Measurements from ENCODE around the gene GP1BA.

GP1BA gene

DNA sequence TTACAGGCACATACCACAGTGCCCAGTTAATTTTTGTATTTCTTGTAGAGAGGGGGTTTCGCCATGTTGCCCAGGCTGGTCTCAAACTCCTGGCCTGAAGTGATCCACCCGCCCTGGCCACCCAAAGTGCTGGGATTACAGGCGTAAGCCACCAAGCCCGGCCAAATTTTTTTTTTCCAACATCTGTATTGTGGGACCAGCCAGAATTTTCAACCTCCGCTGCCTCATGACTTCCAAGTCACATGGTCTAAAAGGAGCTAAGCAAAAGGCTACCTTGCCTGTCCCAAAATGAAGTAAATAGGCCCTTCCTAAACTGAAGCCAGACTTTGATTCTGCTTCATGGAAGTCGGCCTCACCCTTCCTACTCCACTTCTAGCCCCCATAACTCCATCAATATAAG, 39.7 kb downstream of the GP1BA start (continued):
- no peak for TF ChIP-seq ZEB2 (tag by site-specific recombination; IDR thresholded peaks at IDR 0.05)
- TF ChIP-seq MEIS1 (CRISPR knock-in tag; IDR thresholded peaks at IDR 0.05; ENCODE audit: borderline replicate concordance) = no peak

DNA sequence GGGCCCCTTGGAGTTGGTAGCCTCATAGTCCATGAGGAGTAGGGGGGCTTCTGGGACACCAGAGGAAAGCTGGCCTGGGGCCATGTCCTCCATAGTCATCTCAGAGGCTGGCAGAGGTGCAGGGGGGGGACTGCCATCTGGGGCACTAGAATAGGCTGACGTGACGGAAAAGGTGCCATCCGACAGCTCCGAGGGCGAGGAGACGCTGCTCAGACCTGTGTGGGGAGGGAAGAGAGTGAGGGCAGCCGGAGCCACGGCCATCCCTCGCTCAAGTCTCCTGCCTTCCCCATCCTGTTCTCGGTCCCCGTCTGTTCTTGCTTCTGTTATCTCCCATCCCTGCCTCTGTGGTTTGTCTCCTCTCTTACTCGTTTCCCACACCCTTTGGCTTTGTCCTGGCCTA, 40.2 kb downstream of the GP1BA start:
- H3K4me1 ChIP-seq (ENCODE audit: control insufficient read depth, insufficient read depth, low read length) = peaks cover 10% of the 10 kb centered on the region
- no peak for TF ChIP-seq ZNF792 (tag by site-specific recombination; IDR thresholded peaks at IDR 0.05)
- no peak for TF ChIP-seq OVOL3 (tag by site-specific recombination; IDR thresholded peaks at IDR 0.05)
- TF ChIP-seq, protein P1, sequence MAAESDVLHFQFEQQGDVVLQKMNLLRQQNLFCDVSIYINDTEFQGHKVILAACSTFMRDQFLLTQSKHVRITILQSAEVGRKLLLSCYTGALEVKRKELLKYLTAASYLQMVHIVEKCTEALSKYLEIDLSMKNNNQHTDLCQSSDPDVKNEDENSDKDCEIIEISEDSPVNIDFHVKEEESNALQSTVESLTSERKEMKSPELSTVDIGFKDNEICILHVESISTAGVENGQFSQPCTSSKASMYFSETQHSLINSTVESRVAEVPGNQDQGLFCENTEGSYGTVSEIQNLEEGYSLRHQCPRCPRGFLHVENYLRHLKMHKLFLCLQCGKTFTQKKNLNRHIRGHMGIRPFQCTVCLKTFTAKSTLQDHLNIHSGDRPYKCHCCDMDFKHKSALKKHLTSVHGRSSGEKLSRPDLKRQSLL (tag by site-specific recombination; IDR thresholded peaks at IDR 0.05) = no peak
- TF ChIP-seq, protein P2, sequence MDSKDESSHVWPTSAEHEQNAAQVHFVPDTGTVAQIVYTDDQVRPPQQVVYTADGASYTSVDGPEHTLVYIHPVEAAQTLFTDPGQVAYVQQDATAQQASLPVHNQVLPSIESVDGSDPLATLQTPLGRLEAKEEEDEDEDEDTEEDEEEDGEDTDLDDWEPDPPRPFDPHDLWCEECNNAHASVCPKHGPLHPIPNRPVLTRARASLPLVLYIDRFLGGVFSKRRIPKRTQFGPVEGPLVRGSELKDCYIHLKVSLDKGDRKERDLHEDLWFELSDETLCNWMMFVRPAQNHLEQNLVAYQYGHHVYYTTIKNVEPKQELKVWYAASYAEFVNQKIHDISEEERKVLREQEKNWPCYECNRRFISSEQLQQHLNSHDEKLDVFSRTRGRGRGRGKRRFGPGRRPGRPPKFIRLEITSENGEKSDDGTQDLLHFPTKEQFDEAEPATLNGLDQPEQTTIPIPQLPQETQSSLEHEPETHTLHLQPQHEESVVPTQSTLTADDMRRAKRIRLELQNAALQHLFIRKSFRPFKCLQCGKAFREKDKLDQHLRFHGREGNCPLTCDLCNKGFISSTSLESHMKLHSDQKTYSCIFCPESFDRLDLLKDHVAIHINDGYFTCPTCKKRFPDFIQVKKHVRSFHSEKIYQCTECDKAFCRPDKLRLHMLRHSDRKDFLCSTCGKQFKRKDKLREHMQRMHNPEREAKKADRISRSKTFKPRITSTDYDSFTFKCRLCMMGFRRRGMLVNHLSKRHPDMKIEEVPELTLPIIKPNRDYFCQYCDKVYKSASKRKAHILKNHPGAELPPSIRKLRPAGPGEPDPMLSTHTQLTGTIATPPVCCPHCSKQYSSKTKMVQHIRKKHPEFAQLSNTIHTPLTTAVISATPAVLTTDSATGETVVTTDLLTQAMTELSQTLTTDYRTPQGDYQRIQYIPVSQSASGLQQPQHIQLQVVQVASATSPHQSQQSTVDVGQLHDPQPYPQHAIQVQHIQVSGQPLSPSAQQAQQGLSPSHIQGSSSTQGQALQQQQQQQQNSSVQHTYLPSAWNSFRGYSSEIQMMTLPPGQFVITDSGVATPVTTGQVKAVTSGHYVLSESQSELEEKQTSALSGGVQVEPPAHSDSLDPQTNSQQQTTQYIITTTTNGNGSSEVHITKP (tag by site-specific recombination; IDR thresholded peaks at IDR 0.05) = no peak
- no peak for TF ChIP-seq ZNF2 (tag by site-specific recombination; IDR thresholded peaks at IDR 0.05)
- no peak for TF ChIP-seq ZNF521 (tag by site-specific recombination; IDR thresholded peaks at IDR 0.05)
- TF ChIP-seq ZNF48 (tag by site-specific recombination; IDR thresholded peaks at IDR 0.05) = no peak
- TF ChIP-seq ZNF133 (tag by site-specific recombination; IDR thresholded peaks at IDR 0.05) = no peak
- no peak for TF ChIP-seq ZNF768 (tag by site-specific recombination; IDR thresholded peaks at IDR 0.05)
- TF ChIP-seq HOXD13 (CRISPR knock-in tag; IDR thresholded peaks at IDR 0.05; ENCODE audit: borderline replicate concordance) = no peak
- TF ChIP-seq ZNF366 (tag by site-specific recombination; conservative IDR thresholded peaks at IDR 0.05) = no peak
- TF ChIP-seq GLI4 (tag by site-specific recombination; IDR thresholded peaks at IDR 0.05) = no peak
- TF ChIP-seq ZNF214 (tag by site-specific recombination; IDR thresholded peaks at IDR 0.05; ENCODE audit: borderline replicate concordance) = no peak
- no peak for TF ChIP-seq ZNF529 (tag by site-specific recombination; IDR thresholded peaks at IDR 0.05; ENCODE audit: insufficient replicate concordance)
- H3K27ac ChIP-seq (ENCODE audit: extremely low read depth, low read depth, low read length) = no peak overlapping the region
- POLR2A ChIA-PET = interaction anchor here (0.6 to 11.3 kb wide), 2 partner anchors 11 to 22 kb away, joined by 4 to 358 read pairs; partner anchors contain the start of genes ENO3 and PFN1
- peaks cover 38 to 77% of the 10 kb centered on the region in 2 experiments for H3K36me3 ChIP-seq (ENCODE audit: control insufficient read depth in 2 of 2, insufficient read depth in 1 of 2, low read length in 2 of 2)
- H3K9me3 ChIP-seq (ENCODE audit: control insufficient read depth, insufficient read depth, low read depth, low read length) = no peaks in the 10 kb centered on the region
- no peak overlapping the region for H3K4me3 ChIP-seq (ENCODE audit: low read depth, low read length)
- CTCF ChIA-PET = interaction anchor here (0.8 to 1.0 kb wide), 2 partner anchors 15 to 91 kb away, joined by 4 read pairs; partner anchors contain the start of gene CAMTA2

DNA sequence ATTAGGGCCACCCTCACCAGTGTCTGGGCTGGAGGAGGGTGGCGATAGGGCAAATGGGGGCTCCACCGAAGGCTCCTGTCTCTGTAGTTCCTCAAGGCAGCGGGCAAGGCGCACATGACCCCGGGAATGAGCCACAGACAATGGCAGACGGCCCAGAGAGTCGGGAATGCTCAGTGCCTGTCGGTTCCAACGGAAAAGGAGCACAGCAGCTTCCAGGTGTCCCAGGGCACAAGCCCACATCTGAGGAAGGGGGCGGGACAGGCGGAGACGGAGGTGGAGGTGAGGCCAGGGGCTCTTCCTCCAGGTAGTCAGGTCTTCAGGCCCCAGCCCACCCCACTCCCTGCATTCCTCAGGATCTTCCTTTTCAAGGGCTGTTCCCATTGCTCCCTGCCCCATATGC, 40.7 kb downstream of the GP1BA start:
- Histone ChIP-seq H3K4me1 (ENCODE audit: control insufficient read depth, insufficient read depth, low read length) (peaks cover 10% of the 10 kb centered on the region), H3K36me3 (ENCODE audit: control insufficient read depth in 2 of 2, insufficient read depth in 1 of 2, low read length in 2 of 2) (peaks cover 38 to 81% of the 10 kb centered on the region in 2 experiments), H3K4me3 (ENCODE audit: low read depth, low read length) (no peak overlapping the region), H3K27ac (ENCODE audit: extremely low read depth, low read depth, low read length) (no peak overlapping the region), H3K9me3 (ENCODE audit: control insufficient read depth, insufficient read depth, low read depth, low read length) (no peaks in the 10 kb centered on the region)
- ChIA-PET POLR2A (interaction anchor here (1.1 to 11.3 kb wide), 2 partner anchors 22 to 63 kb away, joined by 3 to 358 read pairs; partner anchors contain the start of genes ENO3 and PFN1), CTCF (interaction anchor here (0.8 kb wide), 1 partner anchor 15 kb away, joined by 4 read pairs; the partner anchor contains the start of gene CAMTA2)
- TF ChIP-seq ZNF292 (tag by site-specific recombination; IDR thresholded peaks at IDR 0.05; ENCODE audit: borderline replicate concordance, low read depth) (no peak), ZNF658 (tag by site-specific recombination; IDR thresholded peaks at IDR 0.05) (no peak), IKZF3 (tag by site-specific recombination; IDR thresholded peaks at IDR 0.05) (no peak), ZNF560 (tag by site-specific recombination; IDR thresholded peaks at IDR 0.05; ENCODE audit: borderline replicate concordance) (no peak), KLF10 (tag by site-specific recombination; IDR thresholded peaks at IDR 0.05) (no peak)
- TF ChIP-seq, protein P3, sequence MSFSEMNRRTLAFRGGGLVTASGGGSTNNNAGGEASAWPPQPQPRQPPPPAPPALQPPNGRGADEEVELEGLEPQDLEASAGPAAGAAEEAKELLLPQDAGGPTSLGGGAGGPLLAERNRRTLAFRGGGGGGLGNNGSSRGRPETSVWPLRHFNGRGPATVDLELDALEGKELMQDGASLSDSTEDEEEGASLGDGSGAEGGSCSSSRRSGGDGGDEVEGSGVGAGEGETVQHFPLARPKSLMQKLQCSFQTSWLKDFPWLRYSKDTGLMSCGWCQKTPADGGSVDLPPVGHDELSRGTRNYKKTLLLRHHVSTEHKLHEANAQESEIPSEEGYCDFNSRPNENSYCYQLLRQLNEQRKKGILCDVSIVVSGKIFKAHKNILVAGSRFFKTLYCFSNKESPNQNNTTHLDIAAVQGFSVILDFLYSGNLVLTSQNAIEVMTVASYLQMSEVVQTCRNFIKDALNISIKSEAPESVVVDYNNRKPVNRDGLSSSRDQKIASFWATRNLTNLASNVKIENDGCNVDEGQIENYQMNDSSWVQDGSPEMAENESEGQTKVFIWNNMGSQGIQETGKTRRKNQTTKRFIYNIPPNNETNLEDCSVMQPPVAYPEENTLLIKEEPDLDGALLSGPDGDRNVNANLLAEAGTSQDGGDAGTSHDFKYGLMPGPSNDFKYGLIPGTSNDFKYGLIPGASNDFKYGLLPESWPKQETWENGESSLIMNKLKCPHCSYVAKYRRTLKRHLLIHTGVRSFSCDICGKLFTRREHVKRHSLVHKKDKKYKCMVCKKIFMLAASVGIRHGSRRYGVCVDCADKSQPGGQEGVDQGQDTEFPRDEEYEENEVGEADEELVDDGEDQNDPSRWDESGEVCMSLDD (tag by site-specific recombination; IDR thresholded peaks at IDR 0.05) = no peak
- TF ChIP-seq, protein P4, sequence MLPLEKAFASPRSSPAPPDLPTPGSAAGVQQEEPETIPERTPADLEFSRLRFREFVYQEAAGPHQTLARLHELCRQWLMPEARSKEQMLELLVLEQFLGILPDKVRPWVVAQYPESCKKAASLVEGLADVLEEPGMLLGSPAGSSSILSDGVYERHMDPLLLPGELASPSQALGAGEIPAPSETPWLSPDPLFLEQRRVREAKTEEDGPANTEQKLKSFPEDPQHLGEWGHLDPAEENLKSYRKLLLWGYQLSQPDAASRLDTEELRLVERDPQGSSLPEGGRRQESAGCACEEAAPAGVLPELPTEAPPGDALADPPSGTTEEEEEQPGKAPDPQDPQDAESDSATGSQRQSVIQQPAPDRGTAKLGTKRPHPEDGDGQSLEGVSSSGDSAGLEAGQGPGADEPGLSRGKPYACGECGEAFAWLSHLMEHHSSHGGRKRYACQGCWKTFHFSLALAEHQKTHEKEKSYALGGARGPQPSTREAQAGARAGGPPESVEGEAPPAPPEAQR (tag by site-specific recombination; IDR thresholded peaks at IDR 0.05) = no peak

Measured in HEK293 (cell line).